K562 (cell line): ENCODE results near the gene COX4I2. TPM values are rescaled to one million over a fixed set of nuclear protein-coding genes. Genes with fewer than 3 reads are reported as not detected.
A peak's percentile ranks its signal among the peaks of the same experiment; 100 is the strongest.

ENCODE experiments used
- ATAC-seq: fragments of 200-7000 bp; cut with Tn5 transposase; 3 replicates; pipeline ENCODE4 v1.9.1; 2020; ENCODE audit warnings: moderate library complexity
- BruUV-seq: library from RNA; stranded (reverse); fragments of 400-500 nt; replicated peaks from 2 replicates; lab custom pipeline; 2021; lab: Mats Ljungman, UMichigan
- CTCF ChIA-PET: fragments of 300-600 bp; formaldehyde crosslinking; extraction: SDS; loops from one replicate; lab custom pipeline; 2021; ENCODE audit warnings: low intra/inter-chr PET ratio; lab: Yijun Ruan, JAX
- POLR2A ChIA-PET: fragments of 300-600, 350-650 bp; sonication (Branson Sonifier 250); formaldehyde crosslinking; extraction: SDS; loops from one replicate; lab custom pipeline; 2021; ENCODE audit warnings: antibody characterized with exemption, inconsistent platforms; lab: Yijun Ruan, JAX
- DNase-seq, 4 experiments: peaks; one replicate each; pipeline versions ENCODE4 v3.0.0 to v3.0.0-alpha.2; 2011 to 2018; ENCODE audit warnings: low spot score in 3 of 4, mixed read lengths in 3 of 4; ENCODE audit errors: extremely low read depth in 1 of 4
- FAIRE-seq: peaks from 2 replicates; lab custom pipeline; 2011; peaks lifted over from hg19 to GRCh38; lab: Jason Lieb, UNC
- H2AFZ ChIP-seq: 2 replicates; pipeline ENCODE4 v1.6.0; 2011; ENCODE audit warnings: low read depth, low read length, control low read depth, inconsistent platforms
- H3K27ac ChIP-seq: fragments of 200-600 bp; 3 replicates; pipeline ENCODE4 v1.8.0; 2011; ENCODE audit warnings: low read depth, mild to moderate bottlenecking, control low read depth, inconsistent platforms, low read length, moderate library complexity, mixed read lengths; ENCODE audit errors: extremely low read depth
- H3K27me3 ChIP-seq, 2 experiments: fragments of 300-600 bp in 1 of 2; 2 replicates in 1 of 2; 3 replicates in 1 of 2; pipeline versions ENCODE4 v1.6.0 to v1.8.0; 2011; ENCODE audit warnings: inconsistent platforms in 2 of 2, low read length in 2 of 2, mild to moderate bottlenecking in 1 of 2, mixed read lengths in 1 of 2, moderate library complexity in 1 of 2; ENCODE audit not compliant: control insufficient read depth in 2 of 2, insufficient read depth in 2 of 2
- H3K36me3 ChIP-seq: fragments of 300-600 bp; 3 replicates; pipeline ENCODE4 v1.8.0; 2011; ENCODE audit warnings: mild to moderate bottlenecking, low read length, inconsistent platforms; ENCODE audit not compliant: control insufficient read depth, insufficient read depth
- H3K4me1 ChIP-seq, 2 experiments: fragments of 200-600 bp in 1 of 2; replicated peaks in 1 of 2; 2 replicates in 1 of 2; 3 replicates in 1 of 2; pipeline versions ENCODE4 v1.5.1 to v1.8.0; 2011; ENCODE audit warnings: inconsistent platforms in 2 of 2, low read length in 2 of 2, mild to moderate bottlenecking in 1 of 2, mixed read lengths in 1 of 2, moderate library complexity in 1 of 2; ENCODE audit not compliant: control insufficient read depth in 2 of 2, insufficient read depth in 2 of 2
- H3K4me2 ChIP-seq: 2 replicates; pipeline ENCODE4 v1.6.1; 2011; ENCODE audit warnings: low read length, control low read depth, inconsistent platforms, mixed read lengths; ENCODE audit not compliant: insufficient read depth
- H3K4me3 ChIP-seq: fragments of 200-600 bp; sonication (generic), shearing (Covaris generic); 2 replicates; pipeline ENCODE4 v1.5.1; 2016; ENCODE audit warnings: control low read depth, inconsistent platforms
- H3K79me2 ChIP-seq: fragments of 200-600 bp; 3 replicates; pipeline ENCODE4 v1.8.0; 2011; ENCODE audit warnings: low read length, inconsistent platforms; ENCODE audit not compliant: control insufficient read depth, insufficient read depth
- H3K9ac ChIP-seq, 2 experiments: 2 replicates each; pipeline versions ENCODE4 v1.6.0 to v1.6.1; 2011; ENCODE audit warnings: low read depth in 2 of 2, low read length in 2 of 2, control low read depth in 1 of 2, inconsistent platforms in 1 of 2, mild to moderate bottlenecking in 1 of 2, mixed read lengths in 1 of 2; ENCODE audit not compliant: insufficient read depth in 1 of 2
- H3K9me1 ChIP-seq: one replicate; pipeline ENCODE4 v1.6.0; 2011; ENCODE audit warnings: inconsistent platforms, mild to moderate bottlenecking, low read length, moderate library complexity; ENCODE audit not compliant: control insufficient read depth, insufficient read depth
- H3K9me3 ChIP-seq: replicated peaks from 2 replicates; pipeline ENCODE4 v1.5.1; 2011; ENCODE audit warnings: low read depth, low read length, inconsistent platforms; ENCODE audit not compliant: control insufficient read depth, insufficient read depth
- H4K20me1 ChIP-seq: replicated peaks from 2 replicates; pipeline ENCODE4 v1.6.1; 2011; ENCODE audit warnings: low read length, inconsistent platforms, mixed read lengths; ENCODE audit not compliant: control insufficient read depth, insufficient read depth
- E2F3 ChIP-seq: fragments of 250-450 bp; sonication (Bioruptor Pico); IDR thresholded peaks from 2 replicates; pipeline ENCODE4 v1.4.0; 2020; ENCODE audit warnings: mild to moderate bottlenecking
- FIP1L1 ChIP-seq: fragments of 200-400 bp; formaldehyde crosslinking; IDR thresholded peaks from 2 replicates; pipeline ENCODE4 v1.6.1; 2018; ENCODE audit warnings: mild to moderate bottlenecking, low read depth, low read length; ENCODE audit not compliant: poor library complexity, severe bottlenecking
- NFIX ChIP-seq: fragments of 250-450 bp; sonication (Bioruptor Pico); IDR thresholded peaks from 2 replicates; pipeline ENCODE4 v1.4.0; 2020; ENCODE audit warnings: low read depth, mild to moderate bottlenecking, moderate library complexity
- REST ChIP-seq, 2 experiments: fragments of 450-650 bp; formaldehyde crosslinking in 1 of 2; IDR thresholded peaks; 2 replicates each; pipeline versions ENCODE4 v1.4.0 to v1.6.1; 2014 to 2020; ENCODE audit warnings: mild to moderate bottlenecking in 2 of 2, borderline replicate concordance in 1 of 2, low read depth in 1 of 2
- SMAD3 ChIP-seq: fragments of 450-650 bp; formaldehyde crosslinking; conservative IDR thresholded peaks from 2 replicates; pipeline ENCODE4 v1.4.0; 2020; ENCODE audit warnings: mild to moderate bottlenecking
- ZNF174 ChIP-seq: fragments of 250-450 bp; sonication (Bioruptor Pico); IDR thresholded peaks from 2 replicates; pipeline ENCODE4 v1.4.0; 2020; ENCODE audit warnings: mild to moderate bottlenecking
- WGBS: fragments of 100-300 bp; shearing (Covaris generic); methylation state at CpG from one replicate; pipeline ENCODE4 v1.1.6; 2016; ENCODE audit warnings: low coverage, mixed read lengths; ENCODE audit not compliant: insufficient coverage; ENCODE audit errors: missing lambda C conversion rate; 5-methylcytosine and 5-hydroxymethylcytosine counted together
- in situ Hi-C: fragments of 300-500 bp; cut with MboI; formaldehyde crosslinking; loops from 4 replicates; pipeline ENCODE4 v1.15.0; 2018; ENCODE audit warnings: inconsistent platforms, mixed read lengths
- intact Hi-C: fragments of 100-400 bp; cut with micrococcal nuclease; formaldehyde crosslinking; loops from 2 replicates; pipeline ENCODE4 v1.14.2; 2022
- polyA plus RNA-seq, 8 experiments: library from polyadenylated mRNA; depleted of rRNA in 4 of 8; stranded (reverse) in 5 of 8; unstranded in 3 of 8; fragments of >200 nt; fragmentation: Nextera tagmentation in 2 of 8; fragmentation: Illumina TruSeq in 1 of 8; extraction: Ambion mirVana in 2 of 8; extraction: Trizol in 1 of 8; gene quantifications; 2 replicates each; pipeline versions ENCODE4 v1.2.1 to v1.2.3, GENCODE V29; 2011 to 2014; ENCODE audit warnings: inconsistent platforms in 1 of 8, missing spikeins in 1 of 8
- total RNA-seq, 7 experiments: library from RNA; depleted of rRNA in 6 of 7; stranded (reverse); fragments of >200 nt in 6 of 7; fragmentation: Illumina TruSeq in 2 of 7; extraction: Trizol in 2 of 7; gene quantifications; 2 replicates each; pipeline versions ENCODE4 v1.2.1 to v1.2.3, GENCODE V29; 2011 to 2021; ENCODE audit warnings: low replicate concordance in 1 of 7

The COX4I2 gene
- total and polyA plus RNA-seq, 9 of the 15 experiments (the other 6 are each of a cell fraction or from before 2014, with no cell fraction given): not detected

- WGBS: 82% methylated on average over 3 of the region's 3 CpGs
- ATAC-seq (no peak), FAIRE-seq (peak; percentile 29), DNase-seq (no peak)
- intact Hi-C loops: no loop called here
- ChIA-PET POLR2A (interaction anchor here (0.9 to 3.6 kb wide), 3 partner anchors 8 to 43 kb away, joined by 4 to 14 read pairs (median 5); no protein-coding TSS in a partner anchor), CTCF (no interaction called here)
- Histone ChIP-seq H3K4me3 (no peak overlapping the region), H3K79me2 (peaks cover 97% of the 10 kb centered on the region), H3K27ac (peak overlapping the region; percentile 74), H4K20me1 (no peaks in the 10 kb centered on the region), H3K4me1 (peaks cover 88 to 91% of the 10 kb centered on the region in 2 experiments), H3K36me3 (peaks cover 87% of the 10 kb centered on the region), H3K9me1 (no peaks in the 10 kb centered on the region), H3K4me2 (peak overlapping the region; percentile 39; the same call in 1 of the 2 replicates), H2AFZ (no peak overlapping the region), H3K9me3 (no peaks in the 10 kb centered on the region), H3K9ac (peak overlapping the region; percentile 38 to 49; a peak in 3 of 4 replicates), H3K27me3 (no peaks in the 10 kb centered on the region)
- TF ChIP-seq SMAD3 (CRISPR knock-in tag): no peak
- no peak for TF ChIP-seq ZNF174 (CRISPR knock-in tag)
- TF ChIP-seq NFIX (CRISPR knock-in tag): no peak
- peak; percentile 75 for TF ChIP-seq REST (IDR thresholded peaks at IDR 0.05; ENCODE audit: borderline replicate concordance)
- TF ChIP-seq REST (CRISPR knock-in tag; IDR thresholded peaks at IDR 0.05; ENCODE audit: low read depth): no peak
- TF ChIP-seq FIP1L1: no peak
- no peak for TF ChIP-seq E2F3 (CRISPR knock-in tag)
- in situ Hi-C loops: loop anchor here (10.0 kb wide), 1 partner anchor 55 kb away; the partner anchor contains the start of gene BCL2L1
- BruUV-seq: no TSS peak
These were observed 32.2 kb downstream of the COX4I2 start for GRCh38 chr20:31669876-31670275.
